Pancreas (tissue), 10 donors: ENCODE measurements around the gene KAZN. TPM values are rescaled to one million over a fixed set of nuclear protein-coding genes. Genes with fewer than 3 reads are reported as not detected.

Source experiments
- ATAC-seq, 4 donors: fragments of 200-7000 bp; cut with Tn5 transposase; one replicate each; pipeline versions ENCODE4 v1.8.0 to v1.9.1; 2020; ENCODE audit warnings: mild to moderate bottlenecking in 4 of 4, moderate library complexity in 4 of 4
- DNase-seq, 6 donors: peaks; one replicate each; pipeline ENCODE4 v3.0.0-alpha.2; 2020
- FAIRE-seq: peaks from 2 replicates; lab custom pipeline; 2012; peaks lifted over from hg19 to GRCh38; lab: Jason Lieb, UNC
- H3K27ac ChIP-seq, 4 donors: fragments of 200-600 bp; sonication (generic); 1 replicate in 3 of 4; 2 replicates in 1 of 4; pipeline versions ENCODE4 v1.5.0 to v1.8.0; 2020
- H3K27me3 ChIP-seq, 4 donors: fragments of 200-600 bp; one replicate each; pipeline ENCODE4 v1.8.0; 2021
- H3K36me3 ChIP-seq, 3 donors: fragments of 200-600 bp; sonication (generic) in 1 of 3; one replicate each; pipeline versions ENCODE4 v1.5.0 to v1.8.0; 2020 to 2021
- H3K4me1 ChIP-seq, 3 donors: fragments of 200-600 bp; one replicate each; pipeline ENCODE4 v1.8.0; 2021
- H3K4me3 ChIP-seq, 4 donors: fragments of 200-600 bp; sonication (generic) in 2 of 4; one replicate each; pipeline versions ENCODE4 v1.5.0 to v1.8.0; 2020 to 2021
- H3K9me3 ChIP-seq, 4 donors: fragments of 200-600 bp; one replicate each; pipeline ENCODE4 v1.8.0; 2021
- WGBS, 2 donors: extraction: QIAGEN DNeasy Blood & Tissue Kit; methylation state at CpG; one replicate each; pipeline ENCODE4 v1.1.7; 2013; 5-methylcytosine and 5-hydroxymethylcytosine counted together
- intact Hi-C, 3 donors: fragments of 100-400 bp; cut with DNase I; formaldehyde crosslinking; loops; one replicate each; pipeline versions ENCODE4 v1.11.1 to v1.14.2; 2022
- polyA plus RNA-seq, 2 donors: library from polyadenylated mRNA; stranded (reverse); fragments of 200-250 nt; gene quantifications; one replicate each; pipeline ENCODE4 v1.2.3, GENCODE V29; 2013
- total RNA-seq, 6 donors: library from RNA; stranded (reverse); fragmentation: NEBNext Ultra II Directional in 4 of 6; extraction: Animal tissue kit (Norgen Biotek cat#: 25700) in 4 of 6; gene quantifications; one replicate each; pipeline versions ENCODE4 v1.2.1 to v1.2.4, GENCODE V29; 2021 to 2023
- TF ChIP-seq, protein P1 (sequence below), 4 donors: fragments of 200-600 bp; sonication (generic) in 3 of 4; IDR thresholded peaks; one replicate each; pipeline versions ENCODE4 v1.5.0 to v1.8.0; 2021; ENCODE audit warnings: antibody characterized with exemption in 4 of 4
- donor health status: healthy with polysubstance abuse.
- donor health status: DM: no; HTN: no; CAD: no; lungs with moderate emphysema.
- donor health status: DM: no; HTN: no; CAD: no.
- donor health status: control.
- donor health status: control.
- donor health status: Bipolar disorder and iron deficiency.
- donor health status: DM: yes; HTN: yes; CAD: no.
- donor health status: DM: no; HTN: no; CAD: no.
- donor health status: DM: no; HTN: no; CAD: no.
- donor health status: DM: yes; HTN: yes; CAD: no.

The KAZN gene
- total and polyA plus RNA-seq, 8 donors: 2.4 to 6.0 (median 4.1) TPM

- H3K4me1 ChIP-seq: peaks cover 12 to 17% (median 13%) of the 10 kb centered on the region in 3 donors
- H3K27ac ChIP-seq: no peak overlapping the region
- intact Hi-C loops: no loop called here
- TF ChIP-seq, protein P1, sequence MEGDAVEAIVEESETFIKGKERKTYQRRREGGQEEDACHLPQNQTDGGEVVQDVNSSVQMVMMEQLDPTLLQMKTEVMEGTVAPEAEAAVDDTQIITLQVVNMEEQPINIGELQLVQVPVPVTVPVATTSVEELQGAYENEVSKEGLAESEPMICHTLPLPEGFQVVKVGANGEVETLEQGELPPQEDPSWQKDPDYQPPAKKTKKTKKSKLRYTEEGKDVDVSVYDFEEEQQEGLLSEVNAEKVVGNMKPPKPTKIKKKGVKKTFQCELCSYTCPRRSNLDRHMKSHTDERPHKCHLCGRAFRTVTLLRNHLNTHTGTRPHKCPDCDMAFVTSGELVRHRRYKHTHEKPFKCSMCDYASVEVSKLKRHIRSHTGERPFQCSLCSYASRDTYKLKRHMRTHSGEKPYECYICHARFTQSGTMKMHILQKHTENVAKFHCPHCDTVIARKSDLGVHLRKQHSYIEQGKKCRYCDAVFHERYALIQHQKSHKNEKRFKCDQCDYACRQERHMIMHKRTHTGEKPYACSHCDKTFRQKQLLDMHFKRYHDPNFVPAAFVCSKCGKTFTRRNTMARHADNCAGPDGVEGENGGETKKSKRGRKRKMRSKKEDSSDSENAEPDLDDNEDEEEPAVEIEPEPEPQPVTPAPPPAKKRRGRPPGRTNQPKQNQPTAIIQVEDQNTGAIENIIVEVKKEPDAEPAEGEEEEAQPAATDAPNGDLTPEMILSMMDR (IDR thresholded peaks at IDR 0.05): no peak
- no peak for DNase-seq
- H3K9me3 ChIP-seq: no peaks in the 10 kb centered on the region
- ATAC-seq: no peak
- H3K4me3 ChIP-seq: no peak overlapping the region
- H3K27me3 ChIP-seq: no peaks in the 10 kb centered on the region
- FAIRE-seq: no peak
- WGBS, 2 donors: 93 to 95% methylated on average over 13 of the region's 13 CpGs
- no peaks in the 10 kb centered on the region for H3K36me3 ChIP-seq
Observed at GRCh38 chr1:15114884-15115283, 516.4 kb downstream of the KAZN start.

- Histone ChIP-seq H3K9me3 (no peaks in the 10 kb centered on the region), H3K4me3 (no peak overlapping the region), H3K27ac (no peak overlapping the region), H3K27me3 (no peaks in the 10 kb centered on the region), H3K36me3 (no peaks in the 10 kb centered on the region), H3K4me1 (peaks cover 12 to 17% (median 13%) of the 10 kb centered on the region in 3 donors)
- intact Hi-C loops: no loop called here
- FAIRE-seq (no peak), DNase-seq (no peak), ATAC-seq (no peak)
- WGBS, 2 donors: 80 to 81% methylated on average over 15 of the region's 15 CpGs
- TF ChIP-seq, protein P1 (IDR thresholded peaks at IDR 0.05): no peak
Observed at GRCh38 chr1:15115542-15116330, 517.3 kb downstream of the KAZN start.

DNA sequence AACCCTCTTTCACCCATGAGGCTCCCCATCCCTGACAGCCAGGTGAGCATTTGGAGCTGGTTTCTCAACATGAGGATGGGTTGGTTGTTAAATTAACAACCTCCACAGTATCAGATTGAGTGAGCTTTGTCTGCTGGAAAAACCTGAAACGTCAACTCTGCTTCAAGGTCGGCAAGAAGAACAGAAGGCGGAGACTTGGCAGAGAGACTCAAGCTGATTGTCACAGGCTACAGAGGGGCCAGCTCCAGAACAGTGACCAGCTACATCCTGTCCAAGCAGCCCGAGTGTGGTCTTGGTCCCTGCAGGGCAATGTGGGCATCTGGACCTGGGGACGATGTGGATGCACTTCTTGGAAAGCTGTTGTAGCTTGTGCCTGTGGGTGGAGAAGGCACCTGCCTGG lies 518.5 kb downstream of the KAZN start:
- ATAC-seq: peak; percentile 76 to 82 (median 80)
- peak in 4 of 6 donors; percentile 46 to 70 (median 58) for DNase-seq
- Histone ChIP-seq H3K9me3 (no peaks in the 10 kb centered on the region), H3K4me3 (no peak overlapping the region), H3K4me1 (peaks cover 12 to 17% (median 13%) of the 10 kb centered on the region in 3 donors), H3K27me3 (no peaks in the 10 kb centered on the region), H3K36me3 (no peaks in the 10 kb centered on the region), H3K27ac (peak overlapping the region in 2 of 4 donors; percentile 9 to 51)
- FAIRE-seq: no peak
- 11 to 32% methylated on average over 5 of the region's 5 CpGs for WGBS, 2 donors
- intact Hi-C loops: no loop called here
- TF ChIP-seq, protein P1 (IDR thresholded peaks at IDR 0.05): no peak

DNA sequence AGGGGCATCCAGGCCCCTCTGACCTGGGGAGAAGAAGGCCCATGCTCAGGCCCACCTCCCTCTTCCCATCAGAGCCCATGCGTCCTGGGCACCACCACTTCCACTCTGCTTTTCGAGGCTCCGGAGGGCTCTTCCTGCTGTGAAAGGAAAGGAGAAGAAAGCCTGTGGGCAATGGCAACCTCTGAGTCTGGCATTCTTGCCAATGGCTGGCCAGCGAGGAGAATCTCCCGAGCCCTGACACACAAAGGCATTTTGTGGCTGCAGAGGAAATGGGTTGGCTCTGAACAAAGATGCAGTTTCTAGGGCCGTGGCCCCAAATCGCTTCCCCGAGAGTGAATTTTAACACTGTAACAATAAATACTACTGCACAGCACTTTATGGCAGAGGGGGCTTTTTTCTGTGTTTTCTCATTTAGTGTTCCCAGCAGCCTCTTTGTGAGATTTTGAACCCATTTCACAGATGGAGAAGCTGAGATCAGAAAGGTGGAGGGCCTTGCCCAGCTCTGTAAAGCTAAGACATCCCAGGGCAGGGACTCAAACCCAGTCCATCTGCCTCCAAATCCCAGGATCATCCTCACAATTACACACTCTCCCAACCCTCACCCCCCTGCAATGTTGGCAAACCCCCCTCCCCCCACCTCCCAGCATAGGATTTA lies 519.3 kb downstream of the KAZN start:
- intact Hi-C loops: no loop called here
- ATAC-seq (peak in 2 of 4 donors; percentile 5 to 12), FAIRE-seq (no peak), DNase-seq (no peak)
- no peak overlapping the region for H3K4me3 ChIP-seq
- 68 to 70% methylated on average over 8 of the region's 8 CpGs for WGBS, 2 donors
- no peaks in the 10 kb centered on the region for H3K9me3 ChIP-seq
- H3K4me1 ChIP-seq: peaks cover 12 to 17% (median 13%) of the 10 kb centered on the region in 3 donors
- no peaks in the 10 kb centered on the region for H3K36me3 ChIP-seq
- peak overlapping the region in 2 of 4 donors; percentile 9 to 41 for H3K27ac ChIP-seq
- H3K27me3 ChIP-seq: no peaks in the 10 kb centered on the region
- TF ChIP-seq, protein P1 (IDR thresholded peaks at IDR 0.05): no peak
